OCI-LY7 (cell line): ENCODE results near the gene BCL7C. TPM values are rescaled to one million over a fixed set of nuclear protein-coding genes. Genes with fewer than 3 reads are reported as not detected.

Experiments used
- BruUV-seq: library from RNA; stranded (reverse); fragments of 400-500 nt; replicated peaks from 2 replicates; lab custom pipeline; 2021; lab: Mats Ljungman, UMichigan
- CTCF ChIA-PET: fragments of 300-600 bp; sonication (Branson Sonifier 250); formaldehyde crosslinking; loops from one replicate; lab custom pipeline; 2022; ENCODE audit warnings: antibody characterized with exemption; ENCODE audit not compliant: unreplicated experiment; lab: Charles Lee
- POLR2A ChIA-PET: fragments of 300-600 bp; sonication (Branson Sonifier 250); formaldehyde crosslinking; loops from one replicate; lab custom pipeline; 2022; ENCODE audit warnings: antibody characterized with exemption; lab: Charles Lee
- DNase-seq: peaks from one replicate; pipeline ENCODE4 v3.0.0-alpha.2; 2015; ENCODE audit warnings: low spot score
- H2AFZ ChIP-seq: fragments of 200-600 bp; sonication (generic), shearing (Covaris generic); 2 replicates; pipeline ENCODE4 v1.6.1; 2014; ENCODE audit warnings: mild to moderate bottlenecking, antibody characterized with exemption, low read length, moderate library complexity
- H3K27ac ChIP-seq: fragments of 200-600 bp; sonication (generic); 2 replicates; pipeline ENCODE4 v1.5.1; 2014; ENCODE audit warnings: mixed run types, low read depth, mild to moderate bottlenecking, moderate library complexity, low read length, inconsistent platforms; ENCODE audit not compliant: poor library complexity, severe bottlenecking
- H3K36me3 ChIP-seq: fragments of 200-600 bp; sonication (generic); 2 replicates; pipeline ENCODE4 v1.6.1; 2014; ENCODE audit warnings: mild to moderate bottlenecking, antibody characterized with exemption, low read length, moderate library complexity, mixed read lengths; ENCODE audit not compliant: insufficient read depth
- H3K4me1 ChIP-seq: fragments of 200-600 bp; sonication (generic); 2 replicates; pipeline ENCODE4 v1.5.1; 2014; ENCODE audit warnings: mild to moderate bottlenecking, low read length; ENCODE audit not compliant: insufficient read depth, poor library complexity, severe bottlenecking
- H3K4me2 ChIP-seq: fragments of 200-600 bp; sonication (generic); 2 replicates; pipeline ENCODE4 v1.6.1; 2014; ENCODE audit warnings: mild to moderate bottlenecking, low read length
- H3K4me3 ChIP-seq: fragments of 200-600 bp; sonication (generic); 2 replicates; pipeline ENCODE4 v1.5.1; 2014; ENCODE audit warnings: mild to moderate bottlenecking, low read depth, low read length; ENCODE audit not compliant: poor library complexity, severe bottlenecking
- H3K79me2 ChIP-seq: fragments of 200-600 bp; sonication (generic); 2 replicates; pipeline ENCODE4 v1.6.1; 2016; ENCODE audit warnings: low read depth, mild to moderate bottlenecking, low read length, moderate library complexity, mixed read lengths; ENCODE audit not compliant: insufficient read depth
- H3K9me2 ChIP-seq: fragments of 200-600 bp; sonication (generic); 2 replicates; pipeline ENCODE4 v1.6.1; 2016; ENCODE audit warnings: mild to moderate bottlenecking, low read length, mixed read lengths; ENCODE audit not compliant: insufficient read depth
- H3K9me3 ChIP-seq: fragments of 200-600 bp; sonication (generic); 2 replicates; pipeline ENCODE4 v1.6.1; 2014; ENCODE audit warnings: mild to moderate bottlenecking, mixed run types, low read length, mixed read lengths
- H4K20me1 ChIP-seq: fragments of 200-600 bp; sonication (generic); 2 replicates; pipeline ENCODE4 v1.6.1; 2014; ENCODE audit warnings: mild to moderate bottlenecking, antibody characterized with exemption, low read length, moderate library complexity, mixed read lengths; ENCODE audit not compliant: insufficient read depth
- CTCF ChIP-seq: fragments of 200-600 bp; sonication (generic); conservative IDR thresholded peaks from 2 replicates; pipeline ENCODE4 v1.5.1; 2014; ENCODE audit warnings: mild to moderate bottlenecking, antibody characterized with exemption, low read length, moderate library complexity, mixed read lengths
- EZH2phosphoT487 ChIP-seq: fragments of 200-600 bp; sonication (generic); IDR thresholded peaks from 2 replicates; pipeline ENCODE4 v1.6.1; 2018; ENCODE audit warnings: low read depth, borderline replicate concordance, mild to moderate bottlenecking, mixed run types, antibody characterized with exemption, low read length, moderate library complexity, mixed read lengths
- intact Hi-C: fragments of 100-400 bp; cut with micrococcal nuclease; formaldehyde crosslinking; loops from one replicate; pipeline ENCODE4 v1.10.0; 2022; ENCODE audit not compliant: unreplicated experiment
- total RNA-seq, 2 experiments: library from RNA; depleted of rRNA in 1 of 2; stranded (reverse); fragments of >200 nt in 1 of 2; shearing (Covaris generic) in 1 of 2; gene quantifications; 2 replicates each; pipeline ENCODE4 v1.2.3, GENCODE V29; 2014 to 2022

Gene BCL7C
- total RNA-seq, 2 experiments from 2014 or later = 11.0 to 17.8 TPM

- Histone ChIP-seq H2AFZ (no peak overlapping the region), H3K9me3 (no peaks in the 10 kb centered on the region), H3K27ac (no peak overlapping the region), H3K9me2 (no peaks in the 10 kb centered on the region), H3K4me2 (no peak overlapping the region), H3K4me1 (peaks cover 2% of the 10 kb centered on the region), H3K4me3 (no peak overlapping the region), H3K36me3 (no peaks in the 10 kb centered on the region), H3K79me2 (no peaks in the 10 kb centered on the region), H4K20me1 (no peaks in the 10 kb centered on the region)
- POLR2A ChIA-PET = interaction anchor here (0.6 to 0.7 kb wide), 2 partner anchors 7 to 52 kb away, joined by 4 to 5 read pairs; no protein-coding TSS in a partner anchor
- DNase-seq = no peak
- CTCF ChIA-PET = no interaction called here
- TF ChIP-seq CTCF (no peak), EZH2phosphoT487 (no peak)
- BruUV-seq = no TSS peak
- intact Hi-C loops = no loop called here
Observed at GRCh38 chr16:30850246-30850645, 43.6 kb downstream of the BCL7C start.

- H3K9me2 ChIP-seq = no peaks in the 10 kb centered on the region
- H3K4me2 ChIP-seq = no peak overlapping the region
- H3K79me2 ChIP-seq = no peaks in the 10 kb centered on the region
- peaks cover 7% of the 10 kb centered on the region for H3K4me1 ChIP-seq
- no peak overlapping the region for H3K4me3 ChIP-seq
- DNase-seq = no peak
- TF ChIP-seq CTCF (no peak), EZH2phosphoT487 (no peak)
- no peak overlapping the region for H3K27ac ChIP-seq
- no TSS peak for BruUV-seq
- H4K20me1 ChIP-seq = no peaks in the 10 kb centered on the region
- no peak overlapping the region for H2AFZ ChIP-seq
- ChIA-PET CTCF (no interaction called here), POLR2A (interaction anchor here (0.6 kb wide), 1 partner anchor 28 kb away, joined by 4 read pairs; no protein-coding TSS in a partner anchor)
- no peaks in the 10 kb centered on the region for H3K36me3 ChIP-seq
- intact Hi-C loops = no loop called here
- H3K9me3 ChIP-seq = no peaks in the 10 kb centered on the region
Observed at GRCh38 chr16:30846649-30847402, 47.1 kb downstream of the BCL7C start.
